Neuron (in vitro differentiated cells): ENCODE data around the gene ZNF573.
A peak's percentile ranks its signal among the peaks of the same experiment; 100 is the strongest.
"Not testable (repeated sequence)": the region's sequence is repeated elsewhere in the genome, so short reads cannot be mapped to it uniquely, and the experiment has no call there.

Experiments used
- H2AFZ ChIP-seq: one replicate; pipeline ENCODE4 v1.6.1; 2013; ENCODE audit warnings: low read depth, mild to moderate bottlenecking, inconsistent platforms, low read length, moderate library complexity
- H3K27me3 ChIP-seq: one replicate; pipeline ENCODE4 v1.6.1; 2013; ENCODE audit warnings: low read length; ENCODE audit not compliant: insufficient read depth
- H3K36me3 ChIP-seq: one replicate; pipeline ENCODE4 v1.6.1; 2013; ENCODE audit warnings: low read length; ENCODE audit not compliant: insufficient read depth
- H3K4me1 ChIP-seq: one replicate; pipeline ENCODE4 v1.6.1; 2013; ENCODE audit warnings: low read length; ENCODE audit not compliant: insufficient read depth
- H3K4me3 ChIP-seq: 2 replicates; pipeline ENCODE4 v1.5.1; 2013; ENCODE audit warnings: mild to moderate bottlenecking, low read length, moderate library complexity
- H3K9me3 ChIP-seq: one replicate; pipeline ENCODE4 v1.6.1; 2013; ENCODE audit warnings: low read length

ZNF573 gene

GRCh38 chr19:37779127-37780005 lies at the start of gene ZNF573:
Gene ZNF573, minus strand, starts transcription at chr19:37779586. Its CDS starts 5,857 bp downstream, at chr19:37773729.
- Histone ChIP-seq H3K4me3 (peak within 1 kb of the TSS; percentile 63), H3K9me3 (peaks cover 4% of the 10 kb centered on the region), H2AFZ (peak within 1 kb of the TSS; percentile 88), H3K36me3 (no peaks in the 10 kb centered on the region), H3K4me1 (peaks cover 6% of the 10 kb centered on the region), H3K27me3 (no peaks in the 10 kb centered on the region)

GRCh38 chr19:37817180-37817981 lies 38.0 kb upstream of the ZNF573 start:
- Histone ChIP-seq H3K9me3 (peaks cover 9% of the 10 kb centered on the region), H3K36me3 (no peaks in the 10 kb centered on the region), H3K4me1 (no peaks in the 10 kb centered on the region), H2AFZ (no peak overlapping the region), H3K4me3 (peak overlapping the region; percentile 45), H3K27me3 (no peaks in the 10 kb centered on the region)

GRCh38 chr19:37815611-37816010 lies 36.2 kb upstream of the ZNF573 start:
- H3K4me3 ChIP-seq, H3K27me3 ChIP-seq, H3K36me3 ChIP-seq, H3K9me3 ChIP-seq, H3K4me1 ChIP-seq, H2AFZ ChIP-seq: not testable (repeated sequence)

- Histone ChIP-seq H3K27me3 (no peaks in the 10 kb centered on the region), H3K36me3 (no peaks in the 10 kb centered on the region), H3K4me1 (no peaks in the 10 kb centered on the region), H3K4me3 (no peak overlapping the region), H3K9me3 (peaks cover 7% of the 10 kb centered on the region), H2AFZ (no peak overlapping the region)
Measured at GRCh38 chr19:37813340-37813739, 34.0 kb upstream of the ZNF573 start.

- H3K36me3 ChIP-seq = no peaks in the 10 kb centered on the region
- H3K4me1 ChIP-seq = no peaks in the 10 kb centered on the region
- no peak overlapping the region for H2AFZ ChIP-seq
- H3K27me3 ChIP-seq = no peaks in the 10 kb centered on the region
- H3K9me3 ChIP-seq = peaks cover 6% of the 10 kb centered on the region
- H3K4me3 ChIP-seq = no peak overlapping the region
Measured at GRCh38 chr19:37809366-37809765, 30.0 kb upstream of the ZNF573 start.

- Histone ChIP-seq H3K9me3 (peaks cover 29% of the 10 kb centered on the region), H3K36me3 (no peaks in the 10 kb centered on the region), H3K4me3 (no peak overlapping the region), H3K4me1 (no peaks in the 10 kb centered on the region), H2AFZ (no peak overlapping the region), H3K27me3 (no peaks in the 10 kb centered on the region)
Measured at GRCh38 chr19:37803249-37803840, 24.0 kb upstream of the ZNF573 start.

GRCh38 chr19:37790244-37790925 lies 11.0 kb upstream of the ZNF573 start:
- no peak overlapping the region for H2AFZ ChIP-seq
- no peaks in the 10 kb centered on the region for H3K4me1 ChIP-seq
- no peaks in the 10 kb centered on the region for H3K36me3 ChIP-seq
- H3K9me3 ChIP-seq = peaks cover 15% of the 10 kb centered on the region
- no peak overlapping the region for H3K4me3 ChIP-seq
- H3K27me3 ChIP-seq = no peaks in the 10 kb centered on the region

GRCh38 chr19:37778613-37779126 lies 716 bp downstream of the ZNF573 start:
- H3K27me3 ChIP-seq = no peaks in the 10 kb centered on the region
- H3K36me3 ChIP-seq = no peaks in the 10 kb centered on the region
- H3K4me3 ChIP-seq = peak overlapping the region; percentile 63
- peaks cover 6% of the 10 kb centered on the region for H3K4me1 ChIP-seq
- peak overlapping the region; percentile 88 for H2AFZ ChIP-seq
- peaks cover 5% of the 10 kb centered on the region for H3K9me3 ChIP-seq

GRCh38 chr19:37770985-37771384 lies 8.4 kb downstream of the ZNF573 start:
- no peaks in the 10 kb centered on the region for H3K27me3 ChIP-seq
- peaks cover 23% of the 10 kb centered on the region for H3K9me3 ChIP-seq
- no peak overlapping the region for H3K4me3 ChIP-seq
- peaks cover 32% of the 10 kb centered on the region for H3K36me3 ChIP-seq
- no peaks in the 10 kb centered on the region for H3K4me1 ChIP-seq
- no peak overlapping the region for H2AFZ ChIP-seq

GRCh38 chr19:37763488-37763887 lies 15.9 kb downstream of the ZNF573 start:
- H3K4me3 ChIP-seq = no peak overlapping the region
- no peaks in the 10 kb centered on the region for H3K4me1 ChIP-seq
- H3K27me3 ChIP-seq = no peaks in the 10 kb centered on the region
- peaks cover 13% of the 10 kb centered on the region for H3K9me3 ChIP-seq
- H2AFZ ChIP-seq = no peak overlapping the region
- peaks cover 40% of the 10 kb centered on the region for H3K36me3 ChIP-seq

GRCh38 chr19:37757683-37758082 lies 21.7 kb downstream of the ZNF573 start:
- H3K36me3 ChIP-seq = peaks cover 14% of the 10 kb centered on the region
- not testable (repeated sequence) for H3K27me3 ChIP-seq, H2AFZ ChIP-seq, H3K9me3 ChIP-seq, H3K4me1 ChIP-seq, H3K4me3 ChIP-seq

- no peak overlapping the region for H2AFZ ChIP-seq
- H3K4me3 ChIP-seq = no peak overlapping the region
- no peaks in the 10 kb centered on the region for H3K27me3 ChIP-seq
- no peaks in the 10 kb centered on the region for H3K4me1 ChIP-seq
- H3K36me3 ChIP-seq = peaks cover 20% of the 10 kb centered on the region
- H3K9me3 ChIP-seq = peaks cover 53% of the 10 kb centered on the region
Measured at GRCh38 chr19:37738371-37738770, 41.0 kb downstream of the ZNF573 start.
